HCT116 (cell line): ENCODE results near the gene DCAF6. TPM values are rescaled to one million over a fixed set of nuclear protein-coding genes. Genes with fewer than 3 reads are reported as not detected.

Experiments
- ATAC-seq: fragments of 200-7000 bp; cut with Tn5 transposase; 2 replicates; pipeline ENCODE4 v1.9.1; 2020; ENCODE audit warnings: mild to moderate bottlenecking, moderate library complexity
- BruUV-seq: library from RNA; stranded (reverse); fragments of 400-500 nt; replicated peaks from 2 replicates; lab custom pipeline; 2021; lab: Mats Ljungman, UMichigan
- CTCF ChIA-PET: fragments of 300-600 bp; sonication (Branson Sonifier 250); formaldehyde crosslinking; loops from one replicate; lab custom pipeline; 2021; ENCODE audit warnings: antibody characterized with exemption; lab: Charles Lee
- POLR2A ChIA-PET: fragments of 300-600, 350-600 bp; sonication (Branson Sonifier 250); formaldehyde crosslinking; loops from one replicate; lab custom pipeline; 2021; ENCODE audit warnings: antibody characterized with exemption; lab: Charles Lee
- RAD21 ChIA-PET, 2 experiments: fragments of 300-600 bp; sonication (Branson Sonifier 250); formaldehyde crosslinking; loops; one replicate each; lab custom pipeline; 2023; ENCODE audit warnings: low total read pairs in 2 of 2; ENCODE audit not compliant: uncharacterized antibody in 2 of 2, unreplicated experiment in 2 of 2, low non-redundant PET in 1 of 2; lab: Charles Lee
- DNase-seq: peaks from one replicate; pipeline ENCODE4 v3.0.0-alpha.2; 2010; ENCODE audit warnings: low read depth, low spot score
- H2AFZ ChIP-seq: fragments of 200-600 bp; shearing (Covaris generic), sonication (generic); 2 replicates; pipeline ENCODE4 v1.6.1; 2017; ENCODE audit warnings: low read depth, mixed run types, mixed read lengths, antibody characterized with exemption, low read length; ENCODE audit not compliant: poor library complexity, severe bottlenecking
- H3K27ac ChIP-seq: 2 replicates; pipeline ENCODE4 v1.5.1; 2012; ENCODE audit warnings: low read depth, low read length
- H3K27me3 ChIP-seq: fragments of 200-600 bp; sonication (generic); 2 replicates; pipeline ENCODE4 v1.6.1; 2016; ENCODE audit warnings: mixed run types, low read length, mixed read lengths; ENCODE audit not compliant: insufficient read depth
- H3K36me3 ChIP-seq, 2 experiments: fragments of 200-500 bp in 1 of 2; fragments of 200-600 bp in 1 of 2; sonication (Bioruptor generic) in 1 of 2; sonication (generic) in 1 of 2; 2 replicates each; pipeline versions ENCODE4 v1.5.1 to v1.6.1; 2014 to 2016; ENCODE audit warnings: low read length in 2 of 2, inconsistent platforms in 1 of 2, mixed read lengths in 1 of 2, mixed run types in 1 of 2; ENCODE audit not compliant: insufficient read depth in 2 of 2, control insufficient read depth in 1 of 2
- H3K4me1 ChIP-seq, 2 experiments: fragments of 200-600 bp in 1 of 2; sonication (generic) in 1 of 2; 2 replicates each; pipeline versions ENCODE4 v1.5.1 to v1.6.1; 2012 to 2017; ENCODE audit warnings: low read length in 2 of 2, inconsistent platforms in 1 of 2, mild to moderate bottlenecking in 1 of 2, mixed read lengths in 1 of 2, mixed run types in 1 of 2, moderate library complexity in 1 of 2; ENCODE audit not compliant: insufficient read depth in 2 of 2, control insufficient read depth in 1 of 2
- H3K4me2 ChIP-seq: fragments of 200-600 bp; sonication (generic); 2 replicates; pipeline ENCODE4 v1.6.1; 2017; ENCODE audit warnings: mixed run types, low read length, mixed read lengths
- H3K4me3 ChIP-seq, 2 experiments: fragments of 200-600 bp in 1 of 2; sonication (generic) in 1 of 2; replicated peaks in 1 of 2; 2 replicates each; pipeline ENCODE4 v1.5.1; 2011 to 2016; ENCODE audit warnings: low read length in 2 of 2, control low read depth in 1 of 2, low read depth in 1 of 2, mild to moderate bottlenecking in 1 of 2, mixed read lengths in 1 of 2, mixed run types in 1 of 2
- H3K79me2 ChIP-seq: fragments of 200-600 bp; sonication (generic); 2 replicates; pipeline ENCODE4 v1.6.1; 2017; ENCODE audit warnings: mild to moderate bottlenecking, mixed run types, low read length, moderate library complexity, mixed read lengths; ENCODE audit not compliant: insufficient read depth
- H3K9ac ChIP-seq: fragments of 200-600 bp; sonication (generic); 2 replicates; pipeline ENCODE4 v1.6.1; 2016; ENCODE audit warnings: low read length, mixed read lengths
- H3K9me2 ChIP-seq: fragments of 200-600 bp; sonication (generic), shearing (Covaris generic); 2 replicates; pipeline ENCODE4 v1.6.1; 2017; ENCODE audit warnings: mixed run types, mild to moderate bottlenecking, moderate library complexity; ENCODE audit not compliant: insufficient read depth
- H3K9me3 ChIP-seq, 2 experiments: fragments of 200-500 bp in 1 of 2; fragments of 200-600 bp in 1 of 2; sonication (Bioruptor generic) in 1 of 2; sonication (generic) in 1 of 2; 2 replicates each; pipeline ENCODE4 v1.6.1; 2014 to 2017; ENCODE audit warnings: low read length in 2 of 2, mixed read lengths in 2 of 2, inconsistent platforms in 1 of 2, low read depth in 1 of 2, mild to moderate bottlenecking in 1 of 2, mixed run types in 1 of 2, moderate library complexity in 1 of 2; ENCODE audit not compliant: control insufficient read depth in 1 of 2, insufficient read depth in 1 of 2
- H4K20me1 ChIP-seq: fragments of 200-600 bp; sonication (generic), shearing (Covaris generic); 2 replicates; pipeline ENCODE4 v1.6.1; 2017; ENCODE audit warnings: mixed run types, mild to moderate bottlenecking, moderate library complexity; ENCODE audit not compliant: insufficient read depth
- CEBPB ChIP-seq: IDR thresholded peaks from 2 replicates; pipeline ENCODE4 v1.6.1; 2012; ENCODE audit warnings: low read depth
- EGR1 ChIP-seq: IDR thresholded peaks from 2 replicates; pipeline ENCODE4 v1.6.1; 2012; ENCODE audit warnings: low read depth
- EZH2phosphoT487 ChIP-seq: fragments of 200-600 bp; IDR thresholded peaks from 2 replicates; pipeline ENCODE4 v1.6.1; 2018; ENCODE audit warnings: antibody characterized with exemption, borderline replicate concordance
- FOSL1 ChIP-seq: IDR thresholded peaks from 2 replicates; pipeline ENCODE4 v1.6.1; 2012; ENCODE audit warnings: low read depth
- JUND ChIP-seq: IDR thresholded peaks from 2 replicates; pipeline ENCODE4 v1.6.1; 2012
- POLR2A ChIP-seq: IDR thresholded peaks from 2 replicates; pipeline ENCODE4 v1.7.0; 2011; ENCODE audit warnings: borderline replicate concordance; ENCODE audit not compliant: insufficient read depth, insufficient read length; ENCODE audit errors: extremely low read depth
- SP1 ChIP-seq: IDR thresholded peaks from 2 replicates; pipeline ENCODE4 v1.6.1; 2012; ENCODE audit warnings: low read depth
- ZFX ChIP-seq: fragments of 450-650 bp; IDR thresholded peaks from 2 replicates; pipeline ENCODE4 v1.6.1; 2017
- ZNF274 ChIP-seq: fragments of 200-500 bp; sonication (Bioruptor generic); IDR thresholded peaks from 2 replicates; pipeline ENCODE4 v1.6.1; 2014; ENCODE audit warnings: mild to moderate bottlenecking, low read depth, low read length, inconsistent platforms
- intact Hi-C: fragments of 100-400 bp; cut with micrococcal nuclease; formaldehyde crosslinking; loops from 2 replicates; pipeline ENCODE4 v1.10.0; 2022
- total RNA-seq: library from RNA; stranded (reverse); gene quantifications from one replicate; pipeline ENCODE4 v1.2.1, GENCODE V29; 2021; ENCODE audit not compliant: unreplicated experiment
- TF ChIP-seq, protein P1 (sequence below), 3 experiments: fragments of 200-600 bp in 1 of 3; sonication (generic) in 1 of 3; IDR thresholded peaks in 2 of 3; conservative IDR thresholded peaks in 1 of 3; 2 replicates each; pipeline ENCODE4 v1.5.1; 2012 to 2017; ENCODE audit warnings: low read depth in 2 of 3, low read length in 2 of 3, antibody characterized with exemption in 1 of 3, borderline replicate concordance in 1 of 3, control low read depth in 1 of 3, mild to moderate bottlenecking in 1 of 3, mixed read lengths in 1 of 3, mixed run types in 1 of 3, moderate library complexity in 1 of 3; ENCODE audit not compliant: insufficient read depth in 1 of 3
- TF ChIP-seq, protein P2 (sequence below): IDR thresholded peaks from 2 replicates; pipeline ENCODE4 v1.6.1; 2012
- TF ChIP-seq, protein P3 (sequence below): IDR thresholded peaks from 2 replicates; pipeline ENCODE4 v1.6.1; 2012
- TF ChIP-seq, protein P4 (sequence below): IDR thresholded peaks from 2 replicates; pipeline ENCODE4 v1.6.1; 2012; ENCODE audit warnings: low read depth

DCAF6 gene
- total RNA-seq, 1 experiment from 2014 or later: 34.2 TPM

DNA sequence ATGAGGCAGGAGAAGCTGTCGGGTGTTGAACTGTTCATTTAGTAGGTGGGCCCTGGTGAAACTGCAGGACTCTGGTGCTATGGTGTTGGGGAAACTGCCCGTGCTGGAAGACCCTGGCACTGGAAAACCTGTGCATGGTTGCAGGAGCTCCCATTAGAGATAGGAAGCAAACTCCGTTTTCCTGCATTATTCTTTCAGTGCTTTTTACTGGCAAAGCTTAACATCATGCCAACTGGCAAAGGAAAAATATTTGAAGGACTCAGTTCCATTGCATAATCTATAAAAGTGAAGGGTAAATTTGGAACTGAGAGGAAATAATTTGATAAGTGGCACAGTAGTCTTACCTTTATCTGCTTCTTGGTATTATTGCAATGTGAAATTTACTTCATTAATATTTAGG lies 32.1 kb downstream of the DCAF6 start:
- intact Hi-C loops: no loop called here
- TF ChIP-seq SP1: no peak
- TF ChIP-seq, protein P1, sequence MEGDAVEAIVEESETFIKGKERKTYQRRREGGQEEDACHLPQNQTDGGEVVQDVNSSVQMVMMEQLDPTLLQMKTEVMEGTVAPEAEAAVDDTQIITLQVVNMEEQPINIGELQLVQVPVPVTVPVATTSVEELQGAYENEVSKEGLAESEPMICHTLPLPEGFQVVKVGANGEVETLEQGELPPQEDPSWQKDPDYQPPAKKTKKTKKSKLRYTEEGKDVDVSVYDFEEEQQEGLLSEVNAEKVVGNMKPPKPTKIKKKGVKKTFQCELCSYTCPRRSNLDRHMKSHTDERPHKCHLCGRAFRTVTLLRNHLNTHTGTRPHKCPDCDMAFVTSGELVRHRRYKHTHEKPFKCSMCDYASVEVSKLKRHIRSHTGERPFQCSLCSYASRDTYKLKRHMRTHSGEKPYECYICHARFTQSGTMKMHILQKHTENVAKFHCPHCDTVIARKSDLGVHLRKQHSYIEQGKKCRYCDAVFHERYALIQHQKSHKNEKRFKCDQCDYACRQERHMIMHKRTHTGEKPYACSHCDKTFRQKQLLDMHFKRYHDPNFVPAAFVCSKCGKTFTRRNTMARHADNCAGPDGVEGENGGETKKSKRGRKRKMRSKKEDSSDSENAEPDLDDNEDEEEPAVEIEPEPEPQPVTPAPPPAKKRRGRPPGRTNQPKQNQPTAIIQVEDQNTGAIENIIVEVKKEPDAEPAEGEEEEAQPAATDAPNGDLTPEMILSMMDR (IDR thresholded peaks at IDR 0.05 in 2 of 3, conservative IDR thresholded peaks at IDR 0.05 in 1 of 3; ENCODE audit: borderline replicate concordance in 1 of 3, insufficient read depth in 1 of 3, low read depth in 2 of 3, low read length in 2 of 3): no peak
- no peak for TF ChIP-seq ZNF274
- no peak for TF ChIP-seq ZFX
- TF ChIP-seq EGR1: no peak
- TF ChIP-seq, protein P2, sequence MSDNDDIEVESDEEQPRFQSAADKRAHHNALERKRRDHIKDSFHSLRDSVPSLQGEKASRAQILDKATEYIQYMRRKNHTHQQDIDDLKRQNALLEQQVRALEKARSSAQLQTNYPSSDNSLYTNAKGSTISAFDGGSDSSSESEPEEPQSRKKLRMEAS: no peak
- Histone ChIP-seq H3K4me3 (no peak overlapping the region), H4K20me1 (0 out of 2 replicates have a peak, but pooled peaks cover 5% of the 10 kb centered on the region), H3K27ac (no peak overlapping the region), H3K9me2 (no peaks in the 10 kb centered on the region), H3K4me2 (no peak overlapping the region), H3K79me2 (peaks cover 12% of the 10 kb centered on the region), H3K9ac (no peak overlapping the region), H2AFZ (no peak overlapping the region), H3K36me3 (0 out of 4 replicates have a peak, but pooled peaks cover 0 to 3% of the 10 kb centered on the region in 2 experiments), H3K27me3 (no peaks in the 10 kb centered on the region), H3K9me3 (no peaks in the 10 kb centered on the region), H3K4me1 (peaks cover 0 to 9% of the 10 kb centered on the region in 2 experiments; a peak in 3 of 4 replicates)
- ChIA-PET CTCF (no interaction called here), POLR2A (no interaction called here), RAD21 (no interaction called here)
- no TSS peak for BruUV-seq
- no peak for ATAC-seq
- no peak for DNase-seq

DNA sequence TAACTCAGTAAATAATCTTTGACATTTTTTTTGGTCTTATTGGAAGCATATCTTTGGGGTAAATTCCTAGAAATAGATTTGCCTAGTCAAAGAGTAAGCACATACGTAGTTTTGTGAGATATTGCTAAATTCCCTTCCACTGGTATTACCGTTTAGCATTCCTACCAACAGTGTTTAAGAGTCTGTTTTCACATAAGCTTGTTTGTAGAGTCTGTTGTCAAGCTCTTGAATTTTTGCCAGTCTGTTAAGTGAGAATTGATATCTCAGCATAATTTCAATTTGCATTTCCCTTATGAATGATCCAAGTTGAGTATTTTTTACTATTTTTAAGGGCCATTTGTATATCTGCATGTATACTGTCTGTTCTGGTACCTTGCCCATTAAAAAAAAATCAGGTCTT lies 37.3 kb downstream of the DCAF6 start:
- POLR2A ChIA-PET: no interaction called here
- intact Hi-C loops: no loop called here
- no TSS peak for BruUV-seq
- TF ChIP-seq, protein P2: no peak
- TF ChIP-seq EZH2phosphoT487 (no peak), POLR2A (no peak), CEBPB (no peak), FOSL1 (no peak), EGR1 (no peak), JUND (no peak)
- TF ChIP-seq, protein P3, sequence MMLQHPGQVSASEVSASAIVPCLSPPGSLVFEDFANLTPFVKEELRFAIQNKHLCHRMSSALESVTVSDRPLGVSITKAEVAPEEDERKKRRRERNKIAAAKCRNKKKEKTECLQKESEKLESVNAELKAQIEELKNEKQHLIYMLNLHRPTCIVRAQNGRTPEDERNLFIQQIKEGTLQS: no peak
- TF ChIP-seq, protein P4, sequence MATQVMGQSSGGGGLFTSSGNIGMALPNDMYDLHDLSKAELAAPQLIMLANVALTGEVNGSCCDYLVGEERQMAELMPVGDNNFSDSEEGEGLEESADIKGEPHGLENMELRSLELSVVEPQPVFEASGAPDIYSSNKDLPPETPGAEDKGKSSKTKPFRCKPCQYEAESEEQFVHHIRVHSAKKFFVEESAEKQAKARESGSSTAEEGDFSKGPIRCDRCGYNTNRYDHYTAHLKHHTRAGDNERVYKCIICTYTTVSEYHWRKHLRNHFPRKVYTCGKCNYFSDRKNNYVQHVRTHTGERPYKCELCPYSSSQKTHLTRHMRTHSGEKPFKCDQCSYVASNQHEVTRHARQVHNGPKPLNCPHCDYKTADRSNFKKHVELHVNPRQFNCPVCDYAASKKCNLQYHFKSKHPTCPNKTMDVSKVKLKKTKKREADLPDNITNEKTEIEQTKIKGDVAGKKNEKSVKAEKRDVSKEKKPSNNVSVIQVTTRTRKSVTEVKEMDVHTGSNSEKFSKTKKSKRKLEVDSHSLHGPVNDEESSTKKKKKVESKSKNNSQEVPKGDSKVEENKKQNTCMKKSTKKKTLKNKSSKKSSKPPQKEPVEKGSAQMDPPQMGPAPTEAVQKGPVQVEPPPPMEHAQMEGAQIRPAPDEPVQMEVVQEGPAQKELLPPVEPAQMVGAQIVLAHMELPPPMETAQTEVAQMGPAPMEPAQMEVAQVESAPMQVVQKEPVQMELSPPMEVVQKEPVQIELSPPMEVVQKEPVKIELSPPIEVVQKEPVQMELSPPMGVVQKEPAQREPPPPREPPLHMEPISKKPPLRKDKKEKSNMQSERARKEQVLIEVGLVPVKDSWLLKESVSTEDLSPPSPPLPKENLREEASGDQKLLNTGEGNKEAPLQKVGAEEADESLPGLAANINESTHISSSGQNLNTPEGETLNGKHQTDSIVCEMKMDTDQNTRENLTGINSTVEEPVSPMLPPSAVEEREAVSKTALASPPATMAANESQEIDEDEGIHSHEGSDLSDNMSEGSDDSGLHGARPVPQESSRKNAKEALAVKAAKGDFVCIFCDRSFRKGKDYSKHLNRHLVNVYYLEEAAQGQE: no peak

More for the DNA sequence above, 37.3 kb downstream of the DCAF6 start:
- Histone ChIP-seq H3K9me2 (no peaks in the 10 kb centered on the region), H3K4me2 (no peak overlapping the region), H3K4me3 (no peak overlapping the region), H3K36me3 (peaks cover 2 to 8% of the 10 kb centered on the region in 2 experiments; a peak in 2 of 4 replicates), H3K79me2 (no peaks in the 10 kb centered on the region; the same call in 1 of the 2 replicates), H2AFZ (no peak overlapping the region), H3K4me1 (no peaks in the 10 kb centered on the region), H4K20me1 (no peaks in the 10 kb centered on the region), H3K27me3 (no peaks in the 10 kb centered on the region), H3K9ac (no peak overlapping the region), H3K9me3 (no peaks in the 10 kb centered on the region), H3K27ac (no peak overlapping the region)
- CTCF ChIA-PET: no interaction called here
- DNase-seq (no peak), ATAC-seq (no peak)
- RAD21 ChIA-PET: no interaction called here
